LNCAP (cell line): Measurements from ENCODE around the gene GZMA.

ENCODE experiments used
- TF ChIP-seq, protein P1 (sequence below): fragments of 450-650 bp; IDR thresholded peaks from 2 replicates; pipeline ENCODE4 v1.5.1; 2017; ENCODE audit warnings: mild to moderate bottlenecking

Gene GZMA

DNA sequence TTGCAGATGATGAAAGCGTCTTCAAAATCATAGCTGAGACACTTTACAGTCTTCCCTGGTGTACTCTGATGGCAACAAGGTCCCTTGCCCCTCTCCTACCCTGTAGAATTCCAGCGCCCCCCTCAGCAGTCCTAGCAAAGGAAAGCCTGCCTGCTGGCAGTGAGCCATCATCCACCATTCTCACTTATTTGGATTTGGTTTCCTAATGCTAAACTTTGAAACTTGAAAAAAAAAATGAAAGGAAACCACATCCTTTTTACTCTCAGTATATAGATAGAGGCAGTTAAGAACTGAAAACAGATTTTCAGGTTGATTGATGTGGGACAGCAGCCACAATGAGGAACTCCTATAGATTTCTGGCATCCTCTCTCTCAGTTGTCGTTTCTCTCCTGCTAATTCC, at the start of gene GZMA:
TSS of gene GZMA (plus strand) at position 299 of the 400 bp plus-strand sequence. CDS start at position 336, 37 bp downstream.
- TF ChIP-seq, protein P1, sequence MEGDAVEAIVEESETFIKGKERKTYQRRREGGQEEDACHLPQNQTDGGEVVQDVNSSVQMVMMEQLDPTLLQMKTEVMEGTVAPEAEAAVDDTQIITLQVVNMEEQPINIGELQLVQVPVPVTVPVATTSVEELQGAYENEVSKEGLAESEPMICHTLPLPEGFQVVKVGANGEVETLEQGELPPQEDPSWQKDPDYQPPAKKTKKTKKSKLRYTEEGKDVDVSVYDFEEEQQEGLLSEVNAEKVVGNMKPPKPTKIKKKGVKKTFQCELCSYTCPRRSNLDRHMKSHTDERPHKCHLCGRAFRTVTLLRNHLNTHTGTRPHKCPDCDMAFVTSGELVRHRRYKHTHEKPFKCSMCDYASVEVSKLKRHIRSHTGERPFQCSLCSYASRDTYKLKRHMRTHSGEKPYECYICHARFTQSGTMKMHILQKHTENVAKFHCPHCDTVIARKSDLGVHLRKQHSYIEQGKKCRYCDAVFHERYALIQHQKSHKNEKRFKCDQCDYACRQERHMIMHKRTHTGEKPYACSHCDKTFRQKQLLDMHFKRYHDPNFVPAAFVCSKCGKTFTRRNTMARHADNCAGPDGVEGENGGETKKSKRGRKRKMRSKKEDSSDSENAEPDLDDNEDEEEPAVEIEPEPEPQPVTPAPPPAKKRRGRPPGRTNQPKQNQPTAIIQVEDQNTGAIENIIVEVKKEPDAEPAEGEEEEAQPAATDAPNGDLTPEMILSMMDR = no peak

DNA sequence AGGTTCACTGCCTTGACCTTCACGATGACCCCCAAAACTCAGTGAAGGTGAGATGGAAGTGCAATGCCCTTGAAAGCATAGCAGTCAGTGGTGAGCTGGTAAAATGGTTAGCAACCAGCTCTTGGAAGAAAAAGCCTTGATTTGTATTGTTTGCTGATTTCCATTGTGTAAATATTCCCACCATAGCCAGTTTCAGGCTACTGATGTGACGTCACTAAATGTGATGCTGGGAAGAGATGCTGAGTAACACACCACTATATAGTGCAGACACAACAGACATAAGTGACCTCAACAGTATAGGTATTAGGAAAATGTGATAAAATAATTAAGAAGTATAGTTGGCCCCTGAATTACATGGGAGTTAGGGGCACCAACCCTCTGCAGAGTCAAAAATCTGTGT, 47.3 kb upstream of the GZMA start:
- TF ChIP-seq, protein P1 = no peak

DNA sequence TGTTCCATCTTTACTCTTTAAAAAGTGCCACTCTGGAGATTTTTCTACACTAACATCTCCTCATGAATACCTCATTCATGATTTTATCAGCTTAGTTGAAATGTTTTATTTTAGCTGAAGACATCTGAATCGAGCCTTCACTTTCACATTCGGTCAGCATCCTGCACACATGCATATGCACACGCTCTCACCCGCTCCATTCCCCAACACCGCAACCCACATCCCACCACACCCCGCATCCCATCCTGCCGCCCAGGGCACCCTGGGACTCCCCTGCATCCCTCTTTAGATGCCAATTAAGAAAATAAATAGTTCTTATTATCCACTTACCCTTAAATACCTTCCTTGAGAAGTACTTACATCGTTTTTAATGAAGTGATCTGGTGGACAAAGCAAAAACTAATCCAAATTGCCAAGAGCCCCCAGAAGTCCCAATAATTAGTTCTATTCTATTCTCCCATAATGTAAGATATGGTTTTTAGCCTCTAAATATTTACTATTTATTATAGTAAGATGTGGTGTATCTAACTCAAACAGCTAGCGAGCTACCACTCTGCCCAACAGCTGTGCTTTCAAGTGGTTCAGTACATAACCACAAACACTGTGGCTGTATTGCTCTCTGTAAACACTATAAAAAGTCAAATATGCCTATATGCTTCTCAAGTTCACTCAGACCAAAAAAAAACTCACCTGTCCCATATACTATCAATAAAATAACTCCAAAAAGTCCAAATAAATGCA, 40.2 kb upstream of the GZMA start:
- TF ChIP-seq, protein P1 = no peak

DNA sequence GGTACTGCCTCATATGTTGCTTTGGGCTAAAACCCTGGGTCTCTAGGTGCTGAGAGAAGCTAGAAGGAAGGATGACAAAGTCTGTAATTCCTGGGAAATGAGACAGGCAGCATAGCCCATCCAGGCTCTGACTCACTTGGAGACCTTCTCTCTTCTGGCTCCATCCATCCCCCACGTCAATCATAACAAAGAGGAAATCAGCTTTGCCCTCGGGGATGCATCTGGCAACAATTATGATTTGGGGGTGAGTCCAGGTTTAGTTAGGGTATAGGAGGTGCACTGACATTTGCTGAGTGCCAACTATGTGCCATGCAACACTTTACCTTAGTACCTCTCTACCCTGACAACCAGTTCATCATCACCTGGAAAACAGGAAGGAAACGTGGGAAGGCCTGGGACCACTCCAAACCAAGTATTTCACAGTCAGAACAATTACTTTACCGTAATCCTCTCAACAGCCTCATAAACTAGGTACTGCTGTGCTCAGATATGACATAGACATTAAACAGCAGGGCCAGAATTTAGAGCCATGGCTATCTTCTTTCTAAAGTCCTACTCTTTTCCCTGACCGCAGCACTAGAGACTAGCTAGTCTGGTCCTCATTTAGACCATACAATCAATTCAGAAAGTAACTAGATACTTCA, 39.1 kb upstream of the GZMA start:
- TF ChIP-seq, protein P1 = no peak

DNA sequence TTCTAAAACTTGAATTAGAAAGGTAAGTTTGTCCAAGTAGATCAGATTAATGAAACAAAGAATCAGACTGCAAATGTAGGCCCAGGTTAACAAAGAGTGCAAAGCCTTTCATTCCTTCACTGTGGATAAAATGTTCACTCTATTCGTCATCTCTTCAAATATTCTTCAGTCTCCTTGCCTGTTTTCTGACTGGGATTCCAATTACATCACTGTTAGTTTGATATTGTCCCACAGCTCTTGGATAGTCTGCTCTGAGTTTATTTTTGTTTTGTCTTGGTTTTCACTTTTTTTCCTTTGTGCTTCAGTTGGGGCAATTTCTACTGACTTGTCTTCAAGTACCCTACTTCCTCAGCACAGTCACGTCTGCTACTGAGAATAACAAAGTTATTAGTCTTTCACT, 38.5 kb upstream of the GZMA start:
- TF ChIP-seq, protein P1 = no peak

DNA sequence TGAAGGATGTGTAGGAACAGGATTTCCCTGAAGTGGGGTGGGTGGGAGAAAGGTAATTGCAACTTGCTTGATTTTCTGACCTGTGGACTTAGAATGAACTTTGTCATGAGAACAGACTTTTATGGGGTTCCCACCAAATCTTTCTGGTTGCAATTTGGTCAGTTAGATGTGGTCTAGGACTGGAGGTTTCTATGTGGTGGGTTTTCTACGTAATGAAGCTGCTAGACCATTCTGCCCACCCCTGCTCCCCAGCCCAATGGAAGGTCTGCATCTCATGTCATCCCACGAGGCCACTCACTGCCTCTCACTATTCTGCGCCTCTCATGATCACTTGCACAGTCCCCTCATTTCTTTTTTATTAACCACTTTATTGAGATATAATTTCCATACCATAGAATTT, 37.9 kb upstream of the GZMA start:
- TF ChIP-seq, protein P1 = no peak

DNA sequence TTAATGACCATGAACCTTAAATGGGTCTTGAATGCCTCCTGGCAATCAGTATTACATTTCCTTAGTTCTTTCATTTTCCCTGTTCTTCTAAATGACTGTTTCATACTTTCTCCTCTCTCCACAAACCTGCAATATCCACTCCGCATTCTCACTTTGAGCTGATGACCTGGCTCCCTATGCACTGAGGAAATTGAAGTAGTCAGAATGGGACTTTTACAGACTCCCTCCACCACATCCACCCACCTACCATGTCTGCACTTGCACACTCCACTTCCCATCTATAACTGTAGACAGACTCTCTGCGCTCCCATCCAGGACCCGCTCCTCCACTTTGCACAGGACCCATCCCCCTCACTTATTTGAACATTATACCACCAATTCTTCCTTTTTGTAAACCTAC, 36.2 kb upstream of the GZMA start:
- TF ChIP-seq, protein P1 = no peak
